GM18909 (cell line): ENCODE measurements around the gene PEX5L.

ENCODE experiments used
- ATAC-seq: cut with Tn5 transposase; IDR thresholded peaks from one replicate; pipeline ENCODE4 v1.9.1; 2021; ENCODE audit warnings: mild to moderate bottlenecking; ENCODE audit not compliant: unreplicated experiment, poor library complexity

Gene PEX5L

GRCh38 chr3:179907784-179908482 lies 128.8 kb downstream of the PEX5L start:
- ATAC-seq: no peak

- ATAC-seq: no peak
Observed at GRCh38 chr3:179902061-179902460, 134.7 kb downstream of the PEX5L start.

- peak; percentile 88 for ATAC-seq
Observed at GRCh38 chr3:179898024-179898423, 138.7 kb downstream of the PEX5L start.

GRCh38 chr3:179897231-179897630 lies 139.5 kb downstream of the PEX5L start:
- no peak for ATAC-seq

GRCh38 chr3:179896507-179896906 lies 140.2 kb downstream of the PEX5L start:
- ATAC-seq: no peak

GRCh38 chr3:179895330-179895729 lies 141.4 kb downstream of the PEX5L start:
- no peak for ATAC-seq

- no peak for ATAC-seq
Observed at GRCh38 chr3:179887295-179887943, 149.3 kb downstream of the PEX5L start.

- no peak for ATAC-seq
Observed at GRCh38 chr3:179885950-179886349, 150.8 kb downstream of the PEX5L start.

- no peak for ATAC-seq
Observed at GRCh38 chr3:179884136-179884535, 152.6 kb downstream of the PEX5L start.

- peak; percentile 85 for ATAC-seq
Observed at GRCh38 chr3:179882292-179882691, 154.4 kb downstream of the PEX5L start.

GRCh38 chr3:179881791-179882190 lies 154.9 kb downstream of the PEX5L start:
- ATAC-seq: no peak

GRCh38 chr3:179880868-179881267 lies 155.9 kb downstream of the PEX5L start:
- no peak for ATAC-seq

GRCh38 chr3:179876440-179876839 lies 160.3 kb downstream of the PEX5L start:
- ATAC-seq: no peak

- no peak for ATAC-seq
Observed at GRCh38 chr3:179872842-179873241, 163.9 kb downstream of the PEX5L start.

- ATAC-seq: no peak
Observed at GRCh38 chr3:179871782-179872181, 165.0 kb downstream of the PEX5L start.

GRCh38 chr3:179868715-179869114 lies 168.0 kb downstream of the PEX5L start:
- ATAC-seq: no peak

GRCh38 chr3:179867961-179868360 lies 168.8 kb downstream of the PEX5L start:
- ATAC-seq: no peak

GRCh38 chr3:179865861-179866505 lies 170.8 kb downstream of the PEX5L start:
- ATAC-seq: no peak

GRCh38 chr3:179861953-179862352 lies 174.8 kb downstream of the PEX5L start:
- no peak for ATAC-seq

- ATAC-seq: no peak
Observed at GRCh38 chr3:179861292-179861691, 175.4 kb downstream of the PEX5L start.

- no peak for ATAC-seq
Observed at GRCh38 chr3:179860275-179861107, 176.2 kb downstream of the PEX5L start.
